GM18499 (cell line): ENCODE measurements around the gene RANBP3.

ENCODE experiments used
- ATAC-seq: cut with Tn5 transposase; IDR thresholded peaks from one replicate; pipeline ENCODE4 v1.9.1; 2021; ENCODE audit warnings: moderate number of reproducible peaks; ENCODE audit not compliant: insufficient read depth, unreplicated experiment

Gene RANBP3

DNA sequence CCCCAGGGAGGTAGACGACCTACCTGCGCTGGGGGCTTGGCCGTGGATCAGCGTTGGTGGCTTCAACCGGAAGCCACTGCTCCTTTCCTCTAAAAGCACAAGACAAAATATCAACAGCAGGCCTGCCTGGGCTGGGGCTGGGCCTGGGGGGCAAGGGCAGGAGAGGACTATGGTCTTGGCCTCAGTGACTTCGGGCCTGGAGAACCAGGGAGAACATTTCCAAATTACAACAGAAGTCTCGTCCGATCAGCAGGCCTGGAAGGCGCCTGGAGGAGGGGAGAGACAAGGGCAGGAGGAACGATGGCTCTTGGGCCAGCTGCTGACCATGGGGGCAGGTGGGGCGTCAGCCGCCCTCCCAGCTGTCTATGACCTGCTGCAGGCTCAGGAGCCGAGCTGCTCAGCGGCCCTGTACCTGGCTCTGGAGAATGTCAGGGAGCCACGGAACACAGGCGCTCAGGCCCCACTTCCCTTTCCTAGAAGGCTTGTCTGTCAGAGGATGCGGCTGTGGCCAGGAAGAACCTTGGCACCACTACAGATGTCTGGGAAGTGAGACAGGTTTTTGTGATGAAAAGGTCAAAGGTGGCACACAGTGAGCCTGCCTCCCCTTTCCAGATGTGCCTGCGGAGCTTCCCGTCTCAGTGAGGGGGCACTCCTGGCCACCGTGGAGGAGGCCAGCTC, 44.4 kb downstream of the RANBP3 start:
- no peak for ATAC-seq

GRCh38 chr19:5932609-5933262, 45.2 kb downstream of the RANBP3 start:
- no peak for ATAC-seq

DNA sequence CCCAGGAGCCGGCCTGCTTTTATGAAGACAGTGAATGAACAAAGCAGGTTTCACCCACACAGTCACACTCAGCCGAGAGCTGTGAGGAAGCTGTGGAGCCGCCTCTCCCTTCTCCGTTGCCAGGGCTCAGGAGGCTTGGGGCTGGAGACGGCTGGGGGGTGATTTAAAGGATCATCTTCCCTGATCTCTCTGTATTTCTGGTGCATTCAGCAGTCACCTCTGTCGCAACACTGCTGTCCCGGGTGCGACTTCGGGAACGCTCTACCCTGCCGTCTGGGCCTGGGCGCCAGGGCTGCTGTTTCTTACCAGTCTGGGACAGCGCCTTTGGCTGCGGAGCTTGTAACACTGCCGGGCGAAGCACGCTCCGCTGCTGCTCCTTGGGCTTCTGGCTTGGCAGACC, 45.8 kb downstream of the RANBP3 start:
- no peak for ATAC-seq

GRCh38 chr19:5931251-5931650, 46.7 kb downstream of the RANBP3 start:
- ATAC-seq, result no peak

- no peak for ATAC-seq
Observed at GRCh38 chr19:5929625-5930024, 48.3 kb downstream of the RANBP3 start.

DNA sequence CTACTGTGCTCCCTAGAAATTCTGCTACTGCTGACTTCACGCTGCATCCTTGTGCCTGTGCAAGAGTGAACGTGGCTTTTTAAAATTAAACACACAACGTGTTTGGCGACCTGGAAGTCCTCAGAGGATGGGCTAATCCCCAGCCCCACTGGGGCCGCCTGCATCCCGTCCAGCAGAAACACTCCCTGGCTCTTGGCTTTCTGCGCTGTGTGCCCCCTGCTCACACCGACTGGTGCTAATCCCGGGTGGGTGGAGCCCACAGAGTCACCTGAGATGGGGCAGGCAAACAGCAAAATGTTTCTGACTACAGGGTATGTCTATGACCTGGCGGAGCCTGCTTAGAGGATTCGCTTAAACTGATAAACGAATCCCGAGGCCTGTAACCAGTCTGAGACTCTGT, 48.8 kb downstream of the RANBP3 start:
- no peak for ATAC-seq

- ATAC-seq, result no peak
Observed at GRCh38 chr19:5927441-5927821, 50.5 kb downstream of the RANBP3 start.

- no peak for ATAC-seq
Observed at GRCh38 chr19:5926641-5927440, 51.1 kb downstream of the RANBP3 start.

DNA sequence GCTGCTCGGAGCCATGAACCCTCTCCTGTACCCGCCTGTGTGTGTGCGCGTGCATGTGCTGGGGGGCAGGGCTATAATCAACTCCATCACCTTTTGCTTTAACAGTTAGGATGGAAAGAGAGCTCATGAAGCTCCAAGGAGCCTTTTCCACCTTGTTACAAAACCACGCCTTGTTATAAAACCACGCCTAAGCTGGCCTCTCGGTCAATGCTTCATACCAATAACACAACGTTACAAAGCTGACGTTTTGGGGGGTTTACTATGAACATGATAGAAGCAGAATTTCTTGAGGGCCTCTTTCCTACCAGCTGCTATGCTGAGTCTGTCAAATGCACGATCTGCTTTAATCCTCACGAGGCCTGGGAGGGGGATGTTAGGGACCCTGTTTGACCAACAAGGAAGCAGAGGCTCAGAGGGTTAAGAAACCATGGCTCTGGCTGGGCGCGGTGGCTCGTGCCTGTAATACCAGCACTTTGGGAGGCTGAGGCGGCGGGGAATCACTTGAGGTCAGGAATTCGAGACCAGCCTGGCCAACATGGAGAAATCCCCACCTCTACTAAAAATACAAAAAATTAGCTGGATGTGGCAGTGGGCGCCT, 52.0 kb downstream of the RANBP3 start:
- ATAC-seq, result no peak

GRCh38 chr19:5923356-5923755, 54.6 kb downstream of the RANBP3 start:
- no peak for ATAC-seq

DNA sequence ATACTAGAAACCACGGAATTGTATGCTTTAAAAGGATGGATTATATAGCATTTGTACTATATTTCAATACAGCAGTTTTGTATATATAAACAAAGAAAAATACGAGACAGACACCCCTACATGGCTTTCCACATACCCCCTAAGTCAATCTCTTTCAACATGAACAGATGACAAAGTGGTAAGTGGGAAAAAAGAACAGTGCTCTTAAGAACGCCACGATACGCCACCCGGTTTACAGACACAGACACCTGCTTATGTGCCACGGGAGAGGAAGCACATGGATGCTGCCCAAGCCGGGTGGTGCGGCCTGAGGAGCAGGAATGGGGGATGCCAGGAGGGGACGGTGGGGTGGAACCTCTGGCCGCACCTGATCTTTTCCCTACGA, 55.8 kb downstream of the RANBP3 start:
- no peak for ATAC-seq

- ATAC-seq, result no peak
Observed at GRCh38 chr19:5921516-5922160, 56.3 kb downstream of the RANBP3 start.

GRCh38 chr19:5918463-5919079, 59.4 kb downstream of the RANBP3 start:
- ATAC-seq, result no peak

GRCh38 chr19:5917431-5918107, 60.4 kb downstream of the RANBP3 start:
- no peak for ATAC-seq

GRCh38 chr19:5916181-5916708, 61.7 kb downstream of the RANBP3 start:
- ATAC-seq, result no peak

DNA sequence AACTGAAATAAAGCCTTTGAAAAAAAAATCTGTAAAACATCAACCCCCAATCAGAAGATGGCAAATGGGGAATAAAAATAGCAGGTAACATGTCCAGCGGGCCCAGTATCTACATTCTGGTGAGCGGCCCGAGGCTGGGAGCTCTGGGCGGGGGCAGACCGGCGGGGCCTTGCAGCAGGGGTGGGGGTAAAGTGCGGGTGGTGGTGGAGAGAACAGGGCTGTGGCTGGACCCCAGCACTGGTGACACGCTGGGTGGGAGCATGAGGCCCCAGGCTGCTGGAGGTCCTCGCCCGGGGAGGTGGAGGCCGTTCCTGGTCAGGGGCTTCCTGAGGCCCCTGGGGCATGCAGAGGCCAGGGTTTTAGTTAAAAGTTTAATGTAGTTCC, 62.2 kb downstream of the RANBP3 start:
- ATAC-seq, result no peak

DNA sequence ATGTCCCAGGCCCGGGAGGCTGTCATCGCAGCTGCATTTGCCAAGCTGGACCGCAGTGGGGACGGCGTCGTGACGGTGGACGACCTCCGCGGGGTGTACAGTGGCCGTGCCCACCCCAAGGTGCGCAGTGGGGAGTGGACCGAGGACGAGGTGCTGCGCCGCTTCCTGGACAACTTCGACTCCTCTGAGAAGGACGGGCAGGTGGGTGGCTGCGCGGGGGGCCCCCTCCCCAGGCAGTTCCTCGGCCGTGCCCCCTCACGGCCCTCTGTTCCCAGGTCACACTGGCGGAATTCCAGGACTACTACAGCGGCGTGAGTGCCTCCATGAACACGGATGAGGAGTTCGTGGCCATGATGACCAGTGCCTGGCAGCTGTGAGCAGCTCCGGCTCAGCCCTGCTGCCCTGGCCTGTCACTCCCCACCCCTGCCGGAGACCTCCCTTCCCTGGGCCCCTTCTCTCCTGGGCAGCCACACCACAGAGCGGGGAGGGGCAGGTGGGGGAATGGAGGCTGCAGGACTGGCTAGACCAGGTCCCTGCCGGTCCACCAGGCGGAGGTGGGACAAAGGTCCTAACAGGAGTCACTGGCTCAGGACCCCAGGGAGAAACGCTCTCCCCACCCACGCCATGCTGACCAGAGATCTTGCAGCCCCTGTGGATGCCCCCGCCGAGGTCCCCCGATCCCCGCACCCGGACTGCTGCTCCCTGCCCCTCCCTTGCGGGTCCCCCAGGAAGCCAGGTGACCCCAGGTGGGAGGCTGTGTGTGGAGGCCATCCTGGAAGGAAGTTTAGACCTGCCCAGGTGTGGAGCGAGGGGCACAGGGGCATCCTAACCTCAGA, 62.8 kb downstream of the RANBP3 start:
- ATAC-seq, result no peak

- ATAC-seq, result no peak
Observed at GRCh38 chr19:5914358-5914774, 63.6 kb downstream of the RANBP3 start.
